Measurements from ENCODE around the gene RETNLB. TPM values are rescaled to one million over a fixed set of nuclear protein-coding genes. Genes with fewer than 3 reads are reported as not detected.

Gene RETNLB
- total RNA-seq: not detected in 2 replicates

GRCh38 chr3:108757404-108757982 lies at the start of gene RETNLB:
RETNLB (minus strand) TSS chr3:108757410; CDS start chr3:108757185, 225 bp downstream.

Small RNAs within 50 kb of the gene (small RNA-seq; reads per million reads assigned to genes)
- gene AC092185.1: not detected

Other genes starting within 250 kb of the RETNLB start
- 0.37 and 0.78 TPM in 2 replicates for gene MYH15, start 246.8 kb downstream of the RETNLB start, total RNA-seq
- gene CIP2A, start 168.0 kb downstream of the RETNLB start, total RNA-seq: 23.1 and 39.9 TPM in 2 replicates
- 7.0 and 10.2 TPM in 2 replicates for gene DZIP3, start 167.7 kb downstream of the RETNLB start, total RNA-seq
- not detected in 2 replicates for gene TRAT1, start 65.4 kb upstream of the RETNLB start, total RNA-seq
- not detected in 2 replicates for gene GUCA1C, start 196.5 kb upstream of the RETNLB start, total RNA-seq

Measured in subcutaneous preadipocyte (primary cell).